Activated CD8-positive, alpha-beta memory T cell treated with anti-CD3 and anti-CD28 coated beads for 36 hours (primary cell): Measurements from ENCODE around the gene CLDN4. TPM values are rescaled to one million over a fixed set of nuclear protein-coding genes. Genes with fewer than 3 reads are reported as not detected.
"Not testable (repeated sequence)": the region's sequence is repeated elsewhere in the genome, so short reads cannot be mapped to it uniquely, and the experiment has no call there.

Experiments used
- CTCF ChIA-PET: fragments of 350-600 bp; sonication (Branson Sonifier 250); formaldehyde crosslinking; loops from one replicate; lab custom pipeline; 2021; ENCODE audit warnings: antibody characterized with exemption; lab: Charles Lee
- POLR2A ChIA-PET: fragments of 350-600 bp; sonication (Branson Sonifier 250); formaldehyde crosslinking; loops from one replicate; lab custom pipeline; 2021; ENCODE audit warnings: antibody characterized with exemption; lab: Charles Lee
- total RNA-seq, 2 experiments: library from RNA; stranded (reverse); gene quantifications; one replicate each; pipeline ENCODE4 v1.2.3, GENCODE V29; 2021

The CLDN4 gene, protein sequence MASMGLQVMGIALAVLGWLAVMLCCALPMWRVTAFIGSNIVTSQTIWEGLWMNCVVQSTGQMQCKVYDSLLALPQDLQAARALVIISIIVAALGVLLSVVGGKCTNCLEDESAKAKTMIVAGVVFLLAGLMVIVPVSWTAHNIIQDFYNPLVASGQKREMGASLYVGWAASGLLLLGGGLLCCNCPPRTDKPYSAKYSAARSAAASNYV
- total RNA-seq, result not detected

GRCh38 chr7:73830681-73831583 lies at the start of gene CLDN4:
Gene CLDN4 (plus strand): TSS chr7:73830996. CDS start chr7:73831202, 206 bp downstream.
- POLR2A ChIA-PET, result no interaction called here

DNA sequence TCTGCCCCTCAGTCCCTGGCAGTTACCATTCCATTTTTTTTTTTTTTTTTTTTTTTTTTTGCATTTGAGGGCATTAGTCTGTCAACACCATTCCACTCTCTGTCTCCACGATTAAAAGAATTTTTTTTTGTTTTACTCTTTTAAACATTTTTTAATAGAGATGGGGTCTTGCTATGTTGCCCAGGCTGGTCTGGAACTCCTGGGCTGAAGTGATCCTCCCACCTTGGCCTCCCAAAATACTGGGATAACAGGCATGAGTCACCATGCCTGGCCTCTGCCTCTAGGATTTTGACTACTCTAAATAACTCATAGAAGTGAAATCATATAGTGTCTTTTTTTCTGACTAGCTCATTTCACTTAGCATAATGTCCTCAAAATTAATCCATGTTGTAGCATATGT lies 44.2 kb upstream of the CLDN4 start:
- ChIA-PET CTCF (no interaction called here), POLR2A (no interaction called here)

More at GRCh38 chr7:73830681-73831583, at the start of gene CLDN4:
- CTCF ChIA-PET, result no interaction called here

DNA sequence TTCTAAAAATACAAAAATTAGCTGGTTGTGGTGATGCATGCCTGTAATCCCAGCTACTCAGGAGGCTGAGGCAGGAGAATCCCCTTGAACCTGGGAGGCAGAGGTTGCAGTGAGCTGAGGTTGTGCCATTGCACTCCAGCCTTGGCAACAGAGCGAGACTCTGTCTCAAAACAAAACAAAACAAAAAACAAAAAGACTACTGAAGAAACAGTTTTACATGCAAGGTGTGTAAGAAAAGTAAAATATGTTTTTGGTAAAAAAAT lies 43.1 kb upstream of the CLDN4 start:
- CTCF ChIA-PET, POLR2A ChIA-PET: not testable (repeated sequence)

- POLR2A ChIA-PET, result no interaction called here
- CTCF ChIA-PET, result no interaction called here
Measured at GRCh38 chr7:73789051-73789450, 41.7 kb upstream of the CLDN4 start.

DNA sequence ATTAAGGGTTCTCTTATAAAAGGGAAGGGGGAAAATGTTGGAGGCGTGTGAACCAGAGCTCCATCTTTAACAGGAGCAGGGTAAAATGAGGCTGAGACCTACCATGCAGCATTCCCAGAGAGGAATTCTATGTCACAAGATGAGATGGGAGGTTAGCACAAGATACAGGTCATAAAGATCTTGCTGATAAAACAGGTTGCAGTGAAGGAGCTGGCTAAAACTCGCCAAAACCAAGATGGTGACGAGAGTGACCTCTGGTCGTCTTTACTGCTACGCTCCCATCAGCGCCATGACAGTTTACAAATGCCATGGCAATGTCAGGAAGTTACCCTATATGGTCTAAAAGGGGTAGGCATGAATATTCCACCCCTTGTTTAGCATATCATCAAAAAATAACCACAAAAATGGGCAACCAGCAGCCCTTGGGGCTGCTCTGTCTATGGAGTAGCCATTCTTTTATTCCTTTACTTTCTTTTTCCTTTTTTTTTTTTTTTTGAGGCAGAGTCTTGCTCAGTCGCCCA lies 39.6 kb upstream of the CLDN4 start:
- CTCF ChIA-PET, POLR2A ChIA-PET: not testable (repeated sequence)

DNA sequence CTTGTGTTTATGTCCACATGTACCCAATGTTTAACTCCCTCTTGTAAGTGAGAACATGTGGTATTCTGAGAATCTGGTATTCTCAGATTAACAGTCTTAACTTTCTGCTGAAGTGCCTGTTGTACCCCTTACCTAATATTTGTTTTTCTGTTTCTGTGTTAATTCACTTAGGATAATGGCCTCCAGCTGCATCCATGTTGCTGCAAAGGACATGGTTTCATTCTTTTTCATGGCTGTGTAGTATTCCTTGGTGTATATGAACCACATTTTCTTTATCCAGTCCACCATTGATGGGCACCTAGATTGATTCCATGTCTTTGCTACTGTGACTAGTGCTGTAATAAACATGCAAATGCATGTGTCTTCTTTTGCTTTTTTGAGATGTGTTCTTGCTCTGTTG lies 35.6 kb upstream of the CLDN4 start:
- POLR2A ChIA-PET, CTCF ChIA-PET: not testable (repeated sequence)

- POLR2A ChIA-PET, CTCF ChIA-PET: not testable (repeated sequence)
Measured at GRCh38 chr7:73796656-73797055, 34.1 kb upstream of the CLDN4 start.

- CTCF ChIA-PET, POLR2A ChIA-PET: not testable (repeated sequence)
Measured at GRCh38 chr7:73797176-73797575, 33.6 kb upstream of the CLDN4 start.

DNA sequence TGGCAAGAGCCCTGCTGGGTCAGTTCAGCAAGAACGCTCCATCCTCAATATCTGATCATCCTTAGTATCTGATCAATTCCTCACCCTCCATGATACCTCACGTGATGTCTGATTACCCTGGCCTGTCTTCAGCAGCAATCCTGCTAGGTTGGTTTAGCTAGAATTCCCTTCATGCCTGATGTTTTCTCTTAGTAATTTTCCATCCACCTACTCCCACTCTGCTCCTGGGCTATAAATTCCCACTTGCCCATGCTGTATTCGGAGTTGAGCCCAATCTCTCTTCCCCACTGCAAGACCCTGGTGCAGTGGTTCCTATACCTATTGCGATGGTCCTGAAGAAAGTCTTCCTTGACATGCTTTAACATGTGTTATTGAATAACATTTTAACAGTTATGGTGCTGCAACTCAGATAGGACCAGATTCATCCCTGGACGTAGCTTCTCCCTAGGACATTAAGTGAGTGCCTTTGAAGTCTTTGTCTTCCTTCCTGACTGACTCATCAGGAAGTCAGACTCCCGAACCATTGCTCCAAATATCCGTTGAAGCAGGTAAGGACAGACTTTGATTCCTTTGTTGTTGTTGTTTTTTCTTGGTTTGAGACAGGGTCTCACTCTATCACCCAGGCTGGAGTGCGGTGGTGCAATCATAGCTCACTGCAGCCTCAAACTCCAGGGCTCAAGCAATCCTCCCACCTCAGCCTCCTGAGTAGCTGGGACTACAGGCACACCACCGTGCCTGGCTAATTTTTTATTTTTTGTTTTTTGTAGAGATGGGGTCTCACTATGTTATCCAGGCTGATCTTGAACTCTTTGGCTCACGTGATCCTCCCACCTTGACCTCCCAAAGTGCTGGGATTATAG lies 31.3 kb upstream of the CLDN4 start:
- CTCF ChIA-PET, result no interaction called here
- POLR2A ChIA-PET, result no interaction called here

DNA sequence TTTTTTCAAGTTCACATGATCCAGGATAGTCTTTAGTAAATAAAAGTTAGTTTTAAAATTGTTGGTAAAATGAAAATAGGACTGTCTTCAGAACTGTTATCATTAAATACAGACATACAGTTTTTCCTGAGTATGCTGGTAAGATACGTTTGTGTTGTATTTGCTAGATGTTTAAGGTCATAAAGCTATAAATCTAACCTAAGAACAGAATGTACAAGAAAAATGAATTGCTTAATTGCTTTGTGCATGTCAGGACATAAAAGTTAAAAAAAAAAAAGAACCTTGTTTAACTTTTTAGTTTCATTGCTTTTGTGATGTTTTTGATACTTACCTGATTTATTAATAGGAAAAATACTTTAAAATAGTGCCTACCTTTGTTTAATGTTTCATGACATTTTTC lies 29.2 kb upstream of the CLDN4 start:
- ChIA-PET CTCF (no interaction called here), POLR2A (no interaction called here)

GRCh38 chr7:73802459-73802858 lies 28.3 kb upstream of the CLDN4 start:
- POLR2A ChIA-PET, result no interaction called here
- CTCF ChIA-PET, result no interaction called here

GRCh38 chr7:73809467-73809951 lies 21.3 kb upstream of the CLDN4 start:
- ChIA-PET POLR2A (no interaction called here), CTCF (interaction anchor here (1.6 kb wide), 1 partner anchor 45 kb away, joined by 9 read pairs; no protein-coding TSS in a partner anchor)

GRCh38 chr7:73810998-73811360 lies 19.8 kb upstream of the CLDN4 start:
- CTCF ChIA-PET, result interaction anchor here (0.6 to 1.9 kb wide), 2 partner anchors 44 to 209 kb away, joined by 3 to 8 read pairs; no protein-coding TSS in a partner anchor
- POLR2A ChIA-PET, result no interaction called here

DNA sequence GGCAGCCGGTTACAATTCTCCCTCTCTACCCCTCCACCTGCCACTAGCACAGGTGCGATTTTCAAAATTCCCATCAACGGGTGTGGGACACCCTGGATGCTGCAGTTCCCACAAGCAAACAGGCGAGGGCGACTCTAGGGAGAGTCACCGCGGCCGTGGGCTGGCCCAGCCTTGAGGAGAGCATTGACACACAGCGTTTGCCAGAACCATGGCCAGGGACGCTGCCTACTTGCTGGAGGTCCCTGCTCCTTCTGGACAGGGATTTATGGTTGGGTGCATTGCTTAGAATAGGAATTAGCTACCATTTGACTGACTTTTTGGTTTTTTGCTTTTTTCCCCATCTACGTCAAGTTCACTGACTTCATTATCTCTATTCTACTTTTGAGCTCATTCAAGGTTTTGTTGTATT lies 19.0 kb upstream of the CLDN4 start:
- POLR2A ChIA-PET, result no interaction called here
- CTCF ChIA-PET, result interaction anchor here (0.6 to 1.9 kb wide), 3 partner anchors 43 to 210 kb away, joined by 3 to 8 read pairs (median 4); no protein-coding TSS in a partner anchor

GRCh38 chr7:73812996-73813395 lies 17.8 kb upstream of the CLDN4 start:
- ChIA-PET POLR2A (no interaction called here), CTCF (interaction anchor here (1.4 to 1.9 kb wide), 2 partner anchors 38 to 42 kb away, joined by 3 to 8 read pairs; no protein-coding TSS in a partner anchor)

DNA sequence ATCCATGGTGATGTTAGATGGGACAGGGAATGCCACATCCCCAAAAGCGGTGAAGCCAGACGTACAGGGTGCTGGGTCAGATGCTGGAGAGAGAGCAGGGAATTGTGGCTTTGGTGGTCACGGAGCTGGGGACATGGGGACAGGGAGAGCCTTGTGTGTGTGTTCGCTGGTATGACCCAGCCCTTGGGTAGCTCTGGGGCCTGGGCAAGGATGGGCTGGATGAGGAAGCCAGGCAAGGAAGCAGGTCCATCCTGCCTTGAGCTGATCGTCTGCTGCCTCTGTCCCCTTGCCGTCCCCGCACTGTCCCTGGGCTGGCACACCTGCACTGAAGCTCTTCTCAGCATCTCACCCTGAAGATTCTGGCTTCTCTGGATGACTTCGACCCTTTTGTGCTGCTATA lies 15.4 kb upstream of the CLDN4 start:
- POLR2A ChIA-PET, result interaction anchor here (0.6 kb wide), 1 partner anchor 639 kb away, joined by 3 read pairs; no protein-coding TSS in a partner anchor
- CTCF ChIA-PET, result interaction anchor here (3.0 kb wide), 1 partner anchor 40 kb away, joined by 12 read pairs; no protein-coding TSS in a partner anchor

DNA sequence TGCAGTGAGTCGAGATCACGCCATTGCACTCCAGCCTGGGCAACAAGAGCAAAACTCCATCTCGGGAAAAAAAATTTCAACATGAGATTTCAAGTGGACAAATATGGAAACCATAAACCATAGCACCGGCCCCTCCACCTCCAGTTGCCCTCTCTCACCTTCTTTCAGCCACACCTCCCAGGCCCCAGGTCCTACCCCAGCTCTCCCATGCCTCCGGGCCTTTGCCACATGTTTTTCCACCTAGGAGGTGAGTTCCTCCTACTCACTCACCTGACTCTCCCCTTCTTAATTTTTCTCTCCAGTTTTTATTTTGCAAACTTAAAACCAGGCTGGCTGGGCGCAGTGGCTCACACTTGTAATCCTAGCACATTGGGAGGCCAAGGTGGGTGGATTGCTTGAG lies 13.7 kb upstream of the CLDN4 start:
- ChIA-PET CTCF (interaction anchor here (0.7 kb wide), 1 partner anchor 51 kb away, joined by 4 read pairs; no protein-coding TSS in a partner anchor), POLR2A (no interaction called here)

- ChIA-PET CTCF (interaction anchor here (1.3 kb wide), 1 partner anchor 35 kb away, joined by 5 read pairs; no protein-coding TSS in a partner anchor), POLR2A (no interaction called here)
Measured at GRCh38 chr7:73820013-73820412, 10.8 kb upstream of the CLDN4 start.

GRCh38 chr7:73821597-73822285 lies 9.1 kb upstream of the CLDN4 start:
- POLR2A ChIA-PET, CTCF ChIA-PET: not testable (repeated sequence)
